Fibroblast of skin of right quadriceps (primary cell): ENCODE measurements around the gene CCSER2.
"Not testable (repeated sequence)": the region's sequence is repeated elsewhere in the genome, so short reads cannot be mapped to it uniquely, and the experiment has no call there.

ENCODE experiments used
- DNase-seq: peaks from one replicate; pipeline ENCODE4 v3.0.0-alpha.2; 2013

The CCSER2 gene

DNA sequence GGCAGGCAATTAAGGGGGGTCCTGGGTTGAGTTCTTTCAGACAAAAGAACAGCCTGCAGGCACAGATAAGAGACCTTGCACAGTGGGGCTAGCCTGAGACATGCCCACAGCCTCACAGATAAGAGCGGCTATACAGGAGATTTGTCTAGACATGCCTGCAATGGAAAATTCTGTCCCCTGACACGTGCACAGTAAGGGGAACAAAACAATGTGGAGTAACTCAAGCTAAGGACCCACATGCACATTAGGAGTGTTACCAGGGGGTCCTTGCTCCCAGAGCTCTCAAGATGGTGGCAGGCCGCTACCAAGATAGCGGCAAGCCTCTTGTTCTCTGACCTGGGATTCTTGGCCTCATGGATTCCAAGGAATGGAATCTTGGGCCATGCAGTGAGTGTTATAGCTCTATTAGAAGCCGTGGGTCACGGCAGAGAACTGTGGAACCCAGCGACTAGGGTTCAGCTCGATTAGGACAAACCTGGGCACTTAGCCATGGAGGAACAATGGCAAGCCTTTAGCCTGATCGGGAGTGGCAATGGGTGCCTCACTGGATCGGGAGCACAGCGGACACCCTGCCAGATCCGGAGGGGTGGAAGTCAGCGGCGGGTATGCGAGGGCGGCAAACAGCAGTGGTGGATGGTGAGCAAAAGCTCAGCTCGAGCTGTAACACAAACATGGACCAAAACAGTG, 196.9 kb downstream of the CCSER2 start:
- DNase-seq: no peak

GRCh38 chr10:84525807-84526182, 197.4 kb downstream of the CCSER2 start:
- DNase-seq: not testable (repeated sequence)

GRCh38 chr10:84527386-84527785, 199.0 kb downstream of the CCSER2 start:
- DNase-seq: not testable (repeated sequence)

- DNase-seq: not testable (repeated sequence)
Observed at GRCh38 chr10:84528526-84528925, 200.1 kb downstream of the CCSER2 start.

DNA sequence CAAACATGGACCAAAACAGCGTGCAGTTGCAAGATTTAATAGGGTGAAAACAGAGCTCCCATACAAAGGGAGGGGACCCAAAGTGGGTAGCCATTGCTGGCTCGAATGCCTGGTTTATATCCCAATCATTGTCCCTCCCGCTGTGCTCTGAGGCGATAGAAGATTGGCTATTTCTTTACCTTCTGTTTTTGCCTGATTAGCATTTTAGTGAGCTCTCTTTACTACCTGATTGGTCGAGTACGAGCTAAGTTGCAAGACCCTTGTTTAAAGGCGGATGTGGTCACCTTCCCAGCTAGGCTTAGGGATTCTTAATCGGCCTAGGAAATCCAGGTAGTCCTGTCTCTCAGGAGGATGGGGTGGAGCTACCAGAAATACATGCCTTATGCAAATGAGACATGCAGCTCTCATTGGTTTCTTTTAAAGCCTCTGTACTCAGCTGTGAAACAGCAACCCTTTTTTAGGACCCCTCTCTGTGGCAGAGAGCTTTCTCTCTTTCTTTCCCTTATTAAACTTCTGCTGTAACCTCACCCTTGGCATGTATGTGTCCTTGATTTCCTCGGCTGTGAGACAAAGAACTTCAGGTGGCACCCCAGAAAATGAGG, 202.4 kb downstream of the CCSER2 start:
- DNase-seq: no peak

DNA sequence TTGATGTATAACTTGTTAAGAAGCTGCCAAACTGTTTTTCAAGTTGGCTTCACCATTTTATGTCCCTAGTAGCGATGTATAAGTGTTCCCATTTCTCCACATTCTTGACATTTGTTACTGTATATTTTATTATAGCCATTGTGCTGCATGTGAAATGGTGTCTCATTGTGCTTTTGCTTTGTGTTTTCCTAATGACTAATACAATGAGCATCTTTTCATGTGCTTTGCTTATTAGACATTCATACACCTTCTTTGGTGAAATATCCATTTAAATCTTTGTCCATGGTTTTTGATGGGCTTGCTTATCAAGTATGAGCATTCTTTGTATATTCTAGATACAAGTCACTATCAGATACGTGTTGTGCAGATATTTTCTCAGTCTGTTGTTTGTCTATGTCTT, 203.0 kb downstream of the CCSER2 start:
- no peak for DNase-seq

DNA sequence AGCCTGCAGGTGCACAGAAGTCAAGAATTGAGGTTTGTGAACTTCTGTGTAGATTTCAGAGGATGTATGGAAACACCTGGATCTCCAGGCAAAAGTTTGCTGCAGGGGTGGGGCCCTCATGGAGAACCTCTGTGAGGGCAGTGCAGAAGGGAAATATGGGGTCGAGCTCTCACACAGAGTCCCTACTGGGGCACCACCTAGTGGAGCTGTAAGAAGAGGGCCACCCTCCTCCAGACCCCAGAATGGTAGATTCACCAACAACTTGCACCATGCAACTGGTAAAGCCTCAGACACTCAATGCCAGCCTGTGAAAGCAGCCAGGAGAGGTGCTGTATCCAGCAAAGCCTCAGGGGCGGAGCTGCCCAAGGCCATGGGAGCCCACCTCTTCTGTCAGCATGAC, 205.8 kb downstream of the CCSER2 start:
- no peak for DNase-seq

DNA sequence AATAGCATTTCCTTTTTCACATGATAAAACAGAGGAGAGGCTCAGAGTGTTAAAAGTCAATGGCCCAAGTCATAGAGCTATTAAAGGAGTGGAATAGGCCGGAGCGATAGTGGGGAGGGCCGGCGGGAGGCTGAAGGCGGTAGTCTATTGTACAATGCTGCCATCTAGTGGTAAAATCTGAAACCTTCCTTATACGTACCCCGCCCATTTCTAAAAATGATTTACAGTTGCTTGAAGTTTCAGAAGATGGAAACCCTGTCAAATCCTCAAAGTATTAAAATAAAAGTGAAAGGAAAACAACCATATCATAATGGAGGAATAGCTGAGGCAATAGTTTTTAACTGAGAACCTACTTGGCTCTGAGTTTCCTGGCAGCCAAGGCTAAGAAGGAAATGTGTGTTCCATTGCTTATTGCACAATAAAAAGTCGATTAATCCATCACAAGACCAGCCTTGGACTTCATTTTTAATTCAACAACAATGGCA, 209.1 kb downstream of the CCSER2 start:
- peak; percentile 53 for DNase-seq

DNA sequence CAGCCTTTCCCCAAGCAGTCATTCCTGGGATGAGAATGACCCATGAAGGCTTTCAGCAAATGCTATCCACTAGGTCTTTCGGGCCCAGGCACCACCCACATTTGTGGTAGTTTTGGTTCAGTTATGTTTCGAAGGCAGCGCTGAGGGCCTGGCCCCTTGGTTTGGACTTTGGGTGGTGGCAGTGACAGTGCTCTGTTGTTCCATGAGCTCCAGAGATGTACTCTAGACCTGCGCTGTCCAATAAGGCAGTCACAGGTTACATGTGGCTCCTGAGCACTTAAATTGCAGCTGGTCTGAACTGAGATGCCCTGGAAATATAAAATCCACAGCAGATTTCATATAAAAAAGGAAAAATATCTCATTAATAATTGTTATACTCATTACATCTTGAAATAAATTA, 209.6 kb downstream of the CCSER2 start:
- DNase-seq: no peak

DNA sequence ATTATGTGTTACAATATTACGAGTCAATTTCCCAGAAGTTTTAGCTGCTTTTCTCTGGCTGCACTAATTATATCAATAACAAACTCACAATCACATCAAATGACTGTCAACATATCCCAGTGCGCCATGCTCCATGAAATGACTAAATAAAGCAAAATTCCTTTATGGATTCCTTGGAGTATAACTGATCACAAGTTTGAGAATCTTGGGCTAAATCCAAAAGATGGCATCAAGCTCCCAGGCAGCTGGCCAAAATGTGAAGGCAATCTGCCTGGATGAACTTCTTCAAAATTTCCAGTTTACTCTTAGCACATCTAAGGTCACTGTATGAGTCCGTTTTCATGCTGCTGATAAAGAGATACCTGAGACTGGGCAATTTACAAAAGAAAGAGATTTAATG, 210.8 kb downstream of the CCSER2 start:
- DNase-seq: peak; percentile 63

DNA sequence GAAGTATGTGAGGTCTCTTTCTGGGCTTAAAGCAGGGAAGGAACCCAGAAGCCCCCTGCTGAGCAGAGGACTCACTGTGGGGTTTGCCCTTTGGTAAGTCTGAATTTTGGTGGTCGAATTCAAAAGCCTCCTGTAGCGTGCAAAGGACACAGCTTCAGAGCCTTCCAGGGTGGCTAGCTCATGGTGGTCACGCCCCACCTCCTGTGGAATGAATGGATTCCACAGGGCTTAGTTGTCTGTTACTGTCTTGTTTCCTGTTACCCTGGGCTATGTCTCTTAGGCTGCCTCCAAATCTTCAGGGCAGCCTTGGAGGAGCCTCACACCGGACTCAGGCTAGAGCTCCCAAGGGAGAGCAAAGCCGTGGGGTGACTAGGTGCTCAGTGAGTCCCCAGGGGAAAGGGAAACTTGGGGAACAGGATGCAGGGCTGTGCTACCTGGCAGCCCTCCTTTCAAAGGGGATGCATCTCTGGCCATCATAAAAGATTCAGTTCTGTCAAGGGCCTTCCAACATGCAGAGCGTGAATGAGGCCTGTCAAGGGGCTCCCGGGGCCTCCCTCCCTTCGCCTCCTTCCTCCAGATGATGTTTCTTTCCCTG, 211.7 kb downstream of the CCSER2 start:
- peak; percentile 89 for DNase-seq

GRCh38 chr10:84540617-84541288, 212.4 kb downstream of the CCSER2 start:
- DNase-seq: peak; percentile 63

- DNase-seq: no peak
Observed at GRCh38 chr10:84541289-84541637, 212.9 kb downstream of the CCSER2 start.

- DNase-seq: no peak
Observed at GRCh38 chr10:84542522-84543490, 214.4 kb downstream of the CCSER2 start.

- no peak for DNase-seq
Observed at GRCh38 chr10:84543948-84544347, 215.6 kb downstream of the CCSER2 start.

DNA sequence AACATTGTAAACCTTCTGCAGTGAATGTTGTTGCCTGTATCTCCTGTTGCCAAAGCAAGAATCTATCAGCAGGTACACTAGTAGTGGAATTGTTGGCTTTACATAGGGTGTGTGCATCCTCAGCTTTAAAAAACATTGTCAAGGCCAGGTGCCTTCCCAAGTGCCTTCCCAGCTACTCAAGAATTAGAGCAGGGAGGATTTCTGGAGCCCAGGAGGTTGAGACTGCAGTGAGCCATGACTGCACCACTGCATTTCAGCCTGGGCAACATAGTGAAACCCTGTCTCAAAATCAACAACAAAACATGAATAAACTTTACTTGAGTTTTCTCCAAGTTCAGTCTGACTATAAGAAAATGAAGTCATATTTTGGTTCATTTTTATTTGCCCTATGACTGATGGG, 217.3 kb downstream of the CCSER2 start:
- no peak for DNase-seq

- DNase-seq: no peak
Observed at GRCh38 chr10:84546609-84547008, 218.2 kb downstream of the CCSER2 start.

DNA sequence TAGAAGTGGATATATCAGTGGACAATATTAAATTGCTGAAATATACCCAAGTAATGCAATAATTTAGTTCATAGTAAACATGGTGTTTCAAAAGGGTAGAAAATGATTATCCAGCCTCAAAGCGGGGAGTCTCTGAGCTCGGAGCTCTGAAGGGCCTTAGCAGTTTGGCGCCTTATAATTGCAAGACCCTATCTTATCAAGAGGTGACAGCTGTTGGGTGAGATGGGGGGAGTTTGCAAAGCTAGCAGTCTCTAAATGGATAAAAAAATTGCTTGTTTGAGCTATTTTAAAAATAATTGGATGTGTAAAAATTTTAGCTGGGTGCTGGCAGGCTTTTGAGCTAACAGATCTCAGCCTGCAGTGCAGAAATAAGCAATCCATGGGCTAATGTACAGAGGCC, 219.2 kb downstream of the CCSER2 start:
- DNase-seq: no peak

DNA sequence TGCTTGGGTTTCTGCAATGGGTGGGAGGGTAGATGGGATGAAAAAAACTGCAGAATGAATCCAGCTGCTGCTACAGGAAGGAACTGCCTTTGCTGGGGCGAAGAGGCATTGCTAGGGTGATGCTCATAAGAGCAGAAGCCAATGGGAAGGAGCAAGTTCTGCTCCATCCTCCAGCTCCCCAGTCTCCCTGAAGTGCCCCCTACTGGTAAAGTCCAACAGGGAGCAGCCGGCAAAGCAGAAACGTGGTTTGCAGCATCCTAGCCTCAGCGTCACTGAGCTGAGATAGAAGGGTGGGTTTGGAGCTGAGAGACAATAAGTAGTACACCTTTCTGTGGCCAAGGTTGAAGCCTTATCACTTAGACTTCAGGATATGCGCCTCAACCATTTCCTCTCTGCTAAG, 220.5 kb downstream of the CCSER2 start:
- no peak for DNase-seq

- DNase-seq: no peak
Observed at GRCh38 chr10:84549368-84550165, 221.2 kb downstream of the CCSER2 start.

GRCh38 chr10:84550756-84551436, 222.5 kb downstream of the CCSER2 start:
- DNase-seq: no peak
